GM19455 (cell line): ENCODE measurements around the gene CCNK.

Experiments
- ATAC-seq: cut with Tn5 transposase; IDR thresholded peaks from one replicate; pipeline ENCODE4 v1.9.1; 2021; ENCODE audit not compliant: unreplicated experiment

Gene CCNK

GRCh38 chr14:99466758-99467157 is 14.5 kb upstream of the CCNK start:
- ATAC-seq: no peak

GRCh38 chr14:99467336-99468078 is 13.7 kb upstream of the CCNK start:
- ATAC-seq: no peak

DNA sequence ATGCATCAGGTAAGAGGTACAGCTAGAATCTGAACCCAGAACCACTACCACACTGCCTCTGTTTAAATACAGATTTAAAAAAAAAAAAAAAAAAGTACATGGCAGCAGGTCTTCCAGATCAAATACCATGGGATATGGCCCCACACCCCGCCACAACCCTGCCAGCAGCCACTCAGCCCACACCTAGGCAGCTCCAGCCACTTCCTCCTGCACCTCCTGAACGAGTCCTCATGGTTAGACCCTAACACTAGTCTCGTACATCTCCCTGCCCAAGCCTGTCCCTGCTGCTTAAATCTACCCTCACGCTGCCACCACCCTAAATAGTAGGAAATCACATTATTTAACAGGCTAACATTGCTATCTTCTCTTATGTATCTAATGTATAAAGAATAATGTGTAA is 13.1 kb upstream of the CCNK start:
- ATAC-seq: no peak

DNA sequence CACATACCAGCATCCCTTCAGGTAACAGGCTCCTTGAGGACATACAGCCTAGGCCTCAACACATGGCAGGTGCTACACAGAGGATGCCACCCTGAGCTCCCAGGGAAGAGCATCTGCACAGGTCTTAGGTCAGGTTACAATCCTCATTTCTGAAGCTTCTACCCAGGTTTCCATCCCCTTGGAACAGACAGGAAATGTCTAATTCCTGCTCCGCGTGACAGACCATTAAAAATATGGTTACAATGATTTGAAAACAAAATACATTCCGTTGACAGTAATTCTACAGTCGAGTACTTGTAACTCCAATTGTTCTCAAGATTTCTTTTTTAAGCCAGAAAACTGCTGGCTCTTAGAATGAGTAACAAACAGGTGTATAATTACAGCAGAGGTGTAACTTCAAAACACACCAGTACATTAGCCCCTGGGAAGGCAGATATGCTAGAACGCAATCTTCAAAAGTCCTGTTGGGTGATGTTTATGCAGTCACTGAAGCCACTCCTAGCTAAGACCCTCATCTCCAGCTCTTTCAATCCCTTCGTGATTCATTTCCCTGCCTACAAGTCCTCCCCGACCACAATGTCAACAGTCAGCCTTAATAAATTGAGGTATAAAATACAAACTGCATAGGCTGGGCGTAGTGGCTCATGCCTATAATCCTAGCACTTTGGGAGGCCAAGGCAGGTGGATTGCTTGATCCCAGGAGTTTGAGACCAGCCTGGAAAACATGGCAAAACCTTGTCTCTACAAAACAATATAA is 12.2 kb upstream of the CCNK start:
- no peak for ATAC-seq

DNA sequence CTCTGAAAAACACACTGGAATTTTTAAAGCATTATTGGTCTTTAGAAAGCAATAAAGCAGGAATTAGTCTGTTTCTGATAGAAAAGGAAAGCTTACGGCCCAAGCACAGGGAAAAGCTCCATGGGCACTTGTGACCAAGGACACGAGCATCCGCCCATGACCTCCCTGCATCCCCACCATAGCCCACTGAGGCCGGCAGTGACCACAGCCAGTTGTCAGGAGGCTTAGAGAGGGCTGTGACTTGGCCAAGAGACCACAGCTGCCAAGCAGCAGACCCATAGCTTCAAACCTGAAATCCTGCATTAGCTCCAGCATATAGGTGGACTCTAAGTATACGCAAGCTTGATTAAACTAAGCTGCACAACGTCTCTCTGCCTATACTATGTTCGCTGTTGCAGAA is 9.5 kb upstream of the CCNK start:
- no peak for ATAC-seq

DNA sequence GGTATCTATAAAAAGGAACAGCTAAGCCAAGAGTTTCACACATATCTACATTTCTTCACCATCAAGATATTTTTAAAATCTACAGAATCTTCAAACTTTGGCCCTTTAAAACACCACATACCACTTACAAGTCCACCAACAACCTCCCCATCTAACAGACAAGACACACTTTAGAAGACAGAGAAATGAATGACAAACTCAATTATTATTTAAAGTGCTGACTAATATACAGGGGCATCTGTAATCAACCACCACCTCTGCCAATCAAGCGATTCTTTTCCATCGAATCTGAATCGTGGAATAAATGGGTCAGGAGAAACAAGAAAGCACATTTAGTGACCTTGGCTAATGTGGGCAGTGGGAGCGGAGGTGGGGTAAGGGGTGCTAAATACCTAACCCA is 8.3 kb upstream of the CCNK start:
- no peak for ATAC-seq

- no peak for ATAC-seq
Observed at GRCh38 chr14:99473458-99473857, 7.8 kb upstream of the CCNK start.

GRCh38 chr14:99475179-99475578 is 6.0 kb upstream of the CCNK start:
- ATAC-seq: no peak

GRCh38 chr14:99475660-99476059 is 5.5 kb upstream of the CCNK start:
- ATAC-seq: no peak

DNA sequence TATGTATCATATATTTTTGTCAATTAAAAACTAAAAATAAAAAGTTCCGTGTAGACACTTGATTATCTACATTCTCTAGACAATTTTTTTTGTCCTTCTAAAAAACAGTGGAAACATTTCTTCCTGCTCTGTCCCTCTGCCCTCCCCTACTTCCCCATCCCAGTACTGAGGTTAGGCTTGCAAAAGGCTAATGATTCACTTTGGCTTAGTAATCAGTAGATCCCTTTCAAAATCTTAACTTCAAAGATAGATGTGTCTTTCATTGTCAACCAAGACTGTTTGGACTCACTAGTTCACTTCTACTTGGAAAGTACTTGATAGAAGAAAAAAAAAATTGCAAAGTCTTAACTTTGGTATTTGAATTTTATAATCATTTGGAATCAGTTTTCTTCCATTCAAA is 4.3 kb upstream of the CCNK start:
- no peak for ATAC-seq

DNA sequence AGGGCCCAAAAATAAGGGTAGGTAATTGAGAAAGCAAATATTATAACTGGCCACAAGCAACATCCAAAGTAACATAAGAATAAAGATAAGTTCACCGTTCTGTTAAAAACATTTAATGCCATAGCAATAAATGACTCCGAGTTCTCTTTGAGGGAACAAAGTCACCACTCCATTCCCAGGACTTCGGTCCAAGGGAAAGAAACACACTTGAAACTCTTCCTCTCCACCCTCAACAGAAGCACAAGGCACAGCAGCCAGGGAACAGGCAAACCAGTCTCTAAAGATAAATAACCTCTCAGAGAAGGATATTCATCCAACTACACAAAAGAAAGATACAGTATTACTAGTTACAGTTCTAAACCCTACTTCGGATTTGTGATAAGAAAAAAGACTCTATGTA is 3.1 kb upstream of the CCNK start:
- ATAC-seq: no peak

DNA sequence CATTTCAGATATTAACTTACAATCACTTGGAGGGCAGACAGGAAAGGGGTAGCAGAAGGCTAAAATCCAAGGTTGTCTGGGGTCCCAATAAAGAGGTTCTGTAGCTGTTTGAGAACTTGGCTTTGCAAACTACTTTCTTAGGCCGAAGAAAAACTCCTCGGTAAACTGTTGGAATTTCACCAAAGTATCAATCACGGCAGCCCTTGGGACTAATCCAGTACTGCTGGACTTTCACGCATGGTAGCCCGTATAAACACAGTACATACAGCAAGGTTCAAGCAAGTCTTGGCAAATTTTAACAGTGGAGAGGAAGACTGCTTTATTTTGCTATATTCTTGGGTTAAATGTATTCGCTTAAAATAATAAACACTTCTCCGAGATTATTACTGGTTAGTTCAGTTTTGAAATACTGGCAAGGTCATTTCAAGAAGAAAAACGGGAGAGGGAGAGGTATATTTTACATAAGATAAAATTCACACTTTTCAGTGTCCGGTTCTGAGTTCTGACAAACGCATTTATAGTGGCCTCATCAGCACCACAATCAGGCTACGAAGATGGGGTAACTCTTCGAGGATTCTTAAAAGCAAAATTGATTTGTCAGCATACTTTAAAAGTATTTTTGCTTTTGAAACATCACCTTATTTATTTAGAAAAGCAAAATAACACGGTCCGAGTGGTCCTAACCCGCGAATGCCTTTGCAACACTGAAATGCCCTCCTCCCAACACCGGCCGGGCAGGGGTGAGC is 1.9 kb upstream of the CCNK start:
- no peak for ATAC-seq

DNA sequence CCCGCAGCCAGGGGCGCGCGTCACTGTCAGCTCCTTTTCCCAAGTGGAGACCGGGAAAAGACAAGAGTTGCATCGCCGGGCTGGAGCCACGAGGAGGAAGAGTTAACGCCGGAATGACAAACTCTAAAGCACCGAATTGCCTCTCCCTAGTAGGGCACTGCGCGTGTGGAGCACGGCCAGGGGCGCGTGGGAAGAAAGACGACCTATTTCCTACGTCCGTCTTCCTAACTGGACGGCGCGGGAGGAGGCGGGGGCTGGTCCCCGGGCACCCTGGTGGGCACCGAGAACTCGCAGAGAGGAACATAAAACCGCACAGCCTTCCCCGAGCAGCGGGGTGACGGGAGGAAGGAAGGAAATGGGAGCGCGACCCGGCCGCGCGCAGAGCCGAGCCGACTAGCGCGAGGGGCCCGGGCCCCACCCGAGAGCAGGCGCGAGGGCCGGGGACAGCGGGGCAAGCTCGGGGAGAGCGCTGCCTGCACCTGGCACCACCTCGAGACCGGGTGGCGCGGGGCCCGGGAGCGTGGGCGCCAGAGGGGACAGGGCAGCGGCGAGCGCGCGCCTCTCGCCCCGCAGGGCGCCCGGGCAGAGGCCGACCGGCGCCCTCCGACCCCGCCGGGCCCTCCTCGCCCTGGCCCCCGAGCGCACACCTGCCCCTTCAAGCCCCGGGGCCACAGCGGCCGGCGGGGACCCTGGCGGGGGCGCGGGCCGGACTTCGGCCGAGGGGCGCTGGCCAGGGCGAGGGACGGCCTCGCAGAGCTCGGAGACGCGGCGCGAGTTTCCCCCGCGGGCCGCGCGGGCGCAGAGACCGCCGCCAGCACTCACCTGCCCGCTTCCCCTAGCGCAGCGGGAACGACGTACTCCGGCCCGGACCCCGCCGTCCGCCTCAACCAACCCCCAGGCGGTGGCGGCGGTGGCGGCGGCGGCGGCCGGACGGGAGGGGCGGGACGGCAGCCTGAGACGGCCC is 1.0 kb upstream of the CCNK start, which contains the start of gene SETD3:
TSS of gene SETD3 (minus strand) at position 954 of the 964 bp plus-strand sequence. CDS start 15,054 bp downstream, outside the sequence.
- ATAC-seq: peak; percentile 10

DNA sequence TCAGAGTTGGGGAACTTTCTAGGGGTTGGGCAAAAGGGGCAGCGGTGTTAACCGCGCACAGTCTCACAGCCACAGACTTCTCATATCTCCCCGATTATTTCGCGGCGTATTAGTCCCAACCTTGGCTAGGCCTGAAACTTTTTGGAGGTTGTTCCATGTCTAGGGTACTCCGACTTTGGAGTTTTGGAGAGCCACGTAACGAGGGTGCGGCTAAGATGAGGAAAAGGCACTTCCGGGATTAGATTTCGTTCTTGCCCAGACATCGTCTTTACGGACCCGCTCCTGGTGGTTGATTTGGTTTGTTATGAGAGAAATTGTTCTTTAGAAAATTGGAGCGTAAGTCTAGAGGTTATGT is 513 bp downstream of the CCNK start:
- no peak for ATAC-seq

DNA sequence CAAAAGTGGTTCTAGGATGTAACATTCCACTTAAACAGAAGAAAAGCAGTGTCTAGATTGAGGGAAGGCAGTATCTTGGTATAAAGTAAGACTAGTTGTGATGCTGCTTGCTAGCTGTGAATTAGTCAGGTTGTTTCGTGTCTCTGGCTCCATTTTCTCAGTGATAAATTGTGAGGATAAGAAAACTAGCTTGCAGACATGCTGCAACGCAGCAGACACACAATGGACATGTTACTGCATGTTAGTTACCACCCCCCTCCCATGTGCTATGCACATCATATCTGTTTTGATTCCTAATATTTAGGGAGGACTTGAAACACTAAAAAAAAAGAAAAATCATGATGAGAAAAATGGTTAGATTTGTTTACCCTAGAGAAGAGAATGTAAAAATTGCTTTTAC is 2.9 kb downstream of the CCNK start:
- no peak for ATAC-seq

DNA sequence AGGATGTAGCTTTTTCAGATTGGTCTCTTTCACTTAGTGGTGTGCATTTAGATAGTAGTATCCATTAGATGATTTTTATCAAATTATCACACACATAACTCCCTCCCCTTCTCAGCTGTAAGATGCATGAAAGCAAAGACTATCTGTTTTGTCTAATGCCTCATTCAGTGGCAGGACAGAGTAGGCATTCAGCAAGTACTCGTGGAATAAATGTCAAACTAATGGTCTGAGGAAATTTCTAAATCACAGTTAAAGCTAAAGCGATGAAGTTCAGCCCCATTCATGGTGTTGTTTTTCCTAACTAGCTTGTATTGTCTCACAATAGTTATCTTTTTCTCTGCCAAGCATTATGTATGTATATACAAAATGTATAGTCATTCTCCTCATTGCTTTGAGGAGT is 16.1 kb downstream of the CCNK start:
- no peak for ATAC-seq

DNA sequence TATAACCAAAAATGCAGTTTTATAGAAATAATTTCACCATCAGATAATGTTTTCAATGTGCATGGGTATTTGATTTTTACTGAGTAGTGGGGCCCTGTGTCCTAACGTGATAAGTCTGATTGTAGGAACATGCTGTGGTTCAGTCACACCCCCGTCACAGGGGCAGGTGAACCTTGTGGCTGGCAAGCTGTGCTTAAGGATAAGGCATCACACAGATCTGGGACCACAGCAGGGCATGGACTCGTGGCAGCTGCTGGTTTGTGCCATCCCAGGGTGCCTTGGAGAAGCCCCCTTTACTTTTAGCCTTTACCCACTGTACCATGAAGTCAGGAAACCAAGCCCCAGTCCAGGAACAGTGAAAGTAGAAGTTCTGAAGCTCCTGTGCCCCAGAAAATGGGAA is 16.7 kb downstream of the CCNK start:
- no peak for ATAC-seq

- no peak for ATAC-seq
Observed at GRCh38 chr14:99502989-99503421, 21.8 kb downstream of the CCNK start.

- no peak for ATAC-seq
Observed at GRCh38 chr14:99503848-99504453, 22.7 kb downstream of the CCNK start.

DNA sequence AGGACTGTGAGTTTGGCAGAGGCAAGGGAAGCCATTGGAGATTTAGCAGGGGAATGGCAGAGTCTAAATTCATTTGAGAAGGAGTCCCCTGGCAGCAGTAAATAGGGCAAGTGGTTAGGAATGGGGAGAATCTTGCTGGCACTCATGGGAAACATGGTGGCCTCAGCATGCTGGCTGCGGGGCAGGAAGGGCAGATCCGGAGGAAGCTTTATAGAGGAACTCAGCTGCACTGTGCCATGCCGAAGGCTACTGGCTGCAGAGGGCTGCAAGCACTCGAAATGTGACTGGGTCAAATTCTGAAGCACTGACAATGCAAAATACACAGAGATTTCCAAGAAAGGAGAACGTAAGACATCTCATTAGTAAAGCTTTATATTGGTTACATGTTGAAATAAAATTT is 23.9 kb downstream of the CCNK start:
- ATAC-seq: no peak
